Smooth muscle cell (in vitro differentiated cells): ENCODE results near the gene KRT2. TPM values are rescaled to one million over a fixed set of nuclear protein-coding genes. Genes with fewer than 3 reads are reported as not detected.

Experiments
- DNase-seq: peaks from one replicate; lab custom pipeline; 2025; ENCODE audit not compliant: unreplicated experiment; lab: John Stamatoyannopoulos, UW
- H2AFZ ChIP-seq: fragments of 200-600 bp; sonication (generic); 2 replicates; pipeline ENCODE4 v1.6.0; 2016; ENCODE audit warnings: antibody characterized with exemption, low read depth, mild to moderate bottlenecking
- H3F3A ChIP-seq: fragments of 200-600 bp; sonication (generic); 2 replicates; pipeline ENCODE4 v1.6.0; 2017; ENCODE audit warnings: antibody characterized with exemption, low read depth
- H3K27ac ChIP-seq: fragments of 200-600 bp; sonication (generic); 2 replicates; pipeline ENCODE4 v1.5.1; 2016; ENCODE audit warnings: low read depth, mild to moderate bottlenecking
- H3K27me3 ChIP-seq: fragments of 200-600 bp; sonication (generic); 2 replicates; pipeline ENCODE4 v1.6.1; 2016; ENCODE audit warnings: low read depth, mild to moderate bottlenecking
- H3K36me3 ChIP-seq: fragments of 200-600 bp; sonication (generic); 2 replicates; pipeline ENCODE4 v1.5.1; 2016; ENCODE audit warnings: low read depth
- H3K4me1 ChIP-seq: fragments of 200-600 bp; sonication (generic); 2 replicates; pipeline ENCODE4 v1.5.1; 2016; ENCODE audit warnings: low read depth
- H3K4me2 ChIP-seq: fragments of 200-600 bp; sonication (generic); 2 replicates; pipeline ENCODE4 v1.6.0; 2016; ENCODE audit warnings: mild to moderate bottlenecking
- H3K4me3 ChIP-seq: fragments of 200-600 bp; sonication (generic); 2 replicates; pipeline ENCODE4 v1.5.1; 2016; ENCODE audit warnings: mild to moderate bottlenecking
- H3K79me2 ChIP-seq: fragments of 200-600 bp; sonication (generic); 2 replicates; pipeline ENCODE4 v1.6.0; 2016; ENCODE audit warnings: low read depth, mild to moderate bottlenecking
- H3K9ac ChIP-seq: fragments of 200-600 bp; sonication (generic); 2 replicates; pipeline ENCODE4 v1.6.0; 2016; ENCODE audit warnings: low read depth
- H3K9me3 ChIP-seq: fragments of 200-600 bp; sonication (generic); replicated peaks from 2 replicates; pipeline ENCODE4 v1.5.1; 2016; ENCODE audit warnings: low read depth
- H4K20me1 ChIP-seq: fragments of 200-600 bp; sonication (generic); 2 replicates; pipeline ENCODE4 v1.6.0; 2016; ENCODE audit warnings: low read depth
- WGBS: methylation state at CpG from one replicate; pipeline ENCODE4 v1.1.7; 2016; ENCODE audit warnings: low lambda C conversion rate; 5-methylcytosine and 5-hydroxymethylcytosine counted together
- polyA plus RNA-seq: library from polyadenylated mRNA; unstranded; fragments of >200 nt; fragmentation: Nextera tagmentation; extraction: Ambion mirVana; gene quantifications from 2 replicates; pipeline ENCODE4 v1.2.1, GENCODE V29; 2016
- total RNA-seq: library from RNA; depleted of rRNA; stranded (reverse); fragments of >200 nt; gene quantifications from 2 replicates; pipeline ENCODE4 v1.2.3, GENCODE V29; 2014
- TF ChIP-seq, protein P1 (sequence below): fragments of 200-600 bp; sonication (generic); IDR thresholded peaks from 2 replicates; pipeline ENCODE4 v1.5.1; 2017; ENCODE audit warnings: borderline replicate concordance, mild to moderate bottlenecking, antibody characterized with exemption; ENCODE audit not compliant: insufficient read depth, poor library complexity, severe bottlenecking

Gene KRT2
- total and polyA plus RNA-seq, 2 experiments from 2014 or later = not detected

DNA sequence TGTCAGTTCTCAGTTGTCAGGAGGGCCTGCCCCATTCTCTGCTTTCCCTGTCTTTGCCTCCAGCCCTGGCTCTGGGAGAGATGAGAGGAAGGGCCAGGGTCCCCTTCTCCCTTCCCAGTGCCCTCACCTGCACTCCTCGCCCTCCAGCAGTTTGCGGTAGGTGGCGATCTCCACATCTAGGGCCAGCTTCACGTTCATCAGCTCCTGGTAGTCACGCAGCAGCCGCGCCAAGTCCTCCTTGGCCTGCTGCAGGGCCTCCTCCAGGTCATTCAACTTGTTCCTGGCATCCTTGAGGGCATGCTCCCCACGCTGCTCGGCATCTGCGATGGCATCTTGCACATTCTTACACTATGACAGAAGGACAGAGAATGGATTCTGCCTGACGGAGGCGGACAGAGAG, 5.4 kb downstream of the KRT2 start:
- Histone ChIP-seq H3F3A (no peaks in the 10 kb centered on the region), H3K4me1 (peaks cover 3% of the 10 kb centered on the region), H4K20me1 (no peaks in the 10 kb centered on the region)

DNA sequence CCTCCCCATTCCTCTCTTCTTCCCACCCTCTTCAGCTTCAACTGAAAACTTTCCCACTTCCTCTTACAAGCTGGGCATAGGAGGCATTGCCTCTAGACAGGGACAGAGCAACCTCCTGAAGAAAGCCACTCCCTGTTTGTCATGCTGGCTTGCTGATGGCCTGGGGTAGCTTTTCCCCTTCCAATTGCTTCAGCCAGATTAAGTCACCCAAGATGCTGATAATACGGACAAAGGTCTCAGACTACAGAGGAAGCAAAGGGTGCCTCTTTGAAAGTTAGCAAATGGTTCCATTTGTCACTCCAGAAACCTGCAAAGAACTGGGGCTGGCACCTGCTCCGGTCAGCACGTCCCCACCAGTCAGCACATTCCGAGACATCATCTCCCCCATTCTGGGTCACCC, 6.0 kb downstream of the KRT2 start:
- no peaks in the 10 kb centered on the region for H3F3A ChIP-seq
- no peaks in the 10 kb centered on the region for H3K9me3 ChIP-seq
- no peaks in the 10 kb centered on the region for H3K36me3 ChIP-seq
- no peak overlapping the region for H3K4me2 ChIP-seq
- H3K9ac ChIP-seq = no peak overlapping the region
- no peaks in the 10 kb centered on the region for H4K20me1 ChIP-seq
- H3K27ac ChIP-seq = no peak overlapping the region
- peaks cover 45% of the 10 kb centered on the region for H3K27me3 ChIP-seq
- WGBS = 93% methylated on average over 4 of the region's 4 CpGs
- H2AFZ ChIP-seq = no peak overlapping the region
- H3K79me2 ChIP-seq = no peaks in the 10 kb centered on the region
- peaks cover 3% of the 10 kb centered on the region for H3K4me1 ChIP-seq
- DNase-seq = no peak
- H3K4me3 ChIP-seq = no peak overlapping the region
- TF ChIP-seq, protein P1, sequence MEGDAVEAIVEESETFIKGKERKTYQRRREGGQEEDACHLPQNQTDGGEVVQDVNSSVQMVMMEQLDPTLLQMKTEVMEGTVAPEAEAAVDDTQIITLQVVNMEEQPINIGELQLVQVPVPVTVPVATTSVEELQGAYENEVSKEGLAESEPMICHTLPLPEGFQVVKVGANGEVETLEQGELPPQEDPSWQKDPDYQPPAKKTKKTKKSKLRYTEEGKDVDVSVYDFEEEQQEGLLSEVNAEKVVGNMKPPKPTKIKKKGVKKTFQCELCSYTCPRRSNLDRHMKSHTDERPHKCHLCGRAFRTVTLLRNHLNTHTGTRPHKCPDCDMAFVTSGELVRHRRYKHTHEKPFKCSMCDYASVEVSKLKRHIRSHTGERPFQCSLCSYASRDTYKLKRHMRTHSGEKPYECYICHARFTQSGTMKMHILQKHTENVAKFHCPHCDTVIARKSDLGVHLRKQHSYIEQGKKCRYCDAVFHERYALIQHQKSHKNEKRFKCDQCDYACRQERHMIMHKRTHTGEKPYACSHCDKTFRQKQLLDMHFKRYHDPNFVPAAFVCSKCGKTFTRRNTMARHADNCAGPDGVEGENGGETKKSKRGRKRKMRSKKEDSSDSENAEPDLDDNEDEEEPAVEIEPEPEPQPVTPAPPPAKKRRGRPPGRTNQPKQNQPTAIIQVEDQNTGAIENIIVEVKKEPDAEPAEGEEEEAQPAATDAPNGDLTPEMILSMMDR = no peak

More for the DNA sequence above, 5.4 kb downstream of the KRT2 start:
- WGBS = 77% methylated on average over 12 of the region's 12 CpGs
- H3K9ac ChIP-seq = no peak overlapping the region
- no peak overlapping the region for H3K4me2 ChIP-seq
- H2AFZ ChIP-seq = no peak overlapping the region
- no peak overlapping the region for H3K4me3 ChIP-seq
- TF ChIP-seq, protein P1 = no peak
- no peaks in the 10 kb centered on the region for H3K36me3 ChIP-seq
- no peak for DNase-seq
- H3K9me3 ChIP-seq = no peaks in the 10 kb centered on the region
- H3K27ac ChIP-seq = no peak overlapping the region
- H3K79me2 ChIP-seq = no peaks in the 10 kb centered on the region
- peaks cover 39% of the 10 kb centered on the region for H3K27me3 ChIP-seq

DNA sequence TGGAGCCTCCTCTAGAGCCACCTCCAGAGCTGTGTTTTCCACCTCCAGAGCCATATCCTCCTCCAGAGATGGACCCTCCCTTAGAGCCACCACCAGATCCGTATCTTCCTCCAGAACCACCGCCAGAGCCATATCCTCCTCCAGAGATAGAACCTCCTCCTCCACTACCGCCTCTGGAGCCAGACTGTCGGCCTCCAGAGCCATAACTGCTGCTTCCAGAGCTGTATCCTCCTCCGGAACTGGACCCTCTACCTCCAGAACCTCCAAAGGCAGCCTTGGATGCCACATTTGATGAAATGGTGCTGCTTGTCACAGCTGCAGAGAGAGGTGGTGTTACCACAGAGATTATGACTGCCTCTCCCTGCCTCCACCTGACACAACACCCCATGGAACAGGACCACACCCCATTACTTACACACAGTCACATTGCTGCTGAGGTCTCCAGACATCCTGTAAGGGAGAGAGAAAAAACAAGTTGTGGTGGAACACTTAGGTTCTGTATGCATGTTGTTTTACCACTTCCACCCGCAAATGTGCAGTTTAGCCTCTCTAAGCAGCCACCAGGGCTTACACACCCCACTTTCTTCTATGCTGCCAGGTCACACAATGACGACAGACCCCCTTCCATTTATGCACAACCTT, 6.8 kb downstream of the KRT2 start:
- no peak overlapping the region for H3K27ac ChIP-seq

More for the DNA sequence above, 6.8 kb downstream of the KRT2 start:
- Histone ChIP-seq H3K79me2 (no peaks in the 10 kb centered on the region), H3F3A (no peaks in the 10 kb centered on the region), H3K9ac (no peak overlapping the region), H3K36me3 (no peaks in the 10 kb centered on the region), H3K4me1 (peaks cover 3% of the 10 kb centered on the region), H3K27me3 (peaks cover 50% of the 10 kb centered on the region), H3K9me3 (no peaks in the 10 kb centered on the region), H4K20me1 (no peaks in the 10 kb centered on the region), H2AFZ (no peak overlapping the region), H3K4me3 (no peak overlapping the region), H3K4me2 (no peak overlapping the region)
- TF ChIP-seq, protein P1 = no peak
- 87% methylated on average over 7 of the region's 7 CpGs for WGBS
- no peak for DNase-seq
